ENCODE measurements around the gene H1-8.

The H1-8 gene

DNA sequence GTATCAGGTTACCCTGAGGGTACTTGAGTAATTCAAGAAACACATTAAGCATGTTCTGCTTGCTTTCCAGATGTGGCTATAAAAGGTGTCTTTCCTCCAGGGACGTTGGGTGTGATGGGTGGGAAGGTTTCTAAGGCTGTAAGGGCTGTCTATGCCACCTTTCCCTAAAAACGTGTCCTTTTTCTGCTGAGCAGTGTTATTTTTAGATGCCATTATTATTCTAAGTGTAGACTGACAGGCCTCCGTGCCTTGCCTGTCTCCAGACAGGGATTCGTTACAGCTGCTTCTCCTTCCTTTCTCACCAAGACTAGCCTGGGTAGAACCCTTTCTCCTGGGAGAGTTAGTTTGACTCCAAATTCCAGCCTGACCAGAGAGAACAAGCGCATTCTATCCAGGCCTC, 41.3 kb upstream of the H1-8 start:
- TF ChIP-seq MAX (IDR thresholded peaks at IDR 0.05) (no peak), RAD21 (IDR thresholded peaks at IDR 0.05; ENCODE audit: low read depth) (no peak), NFIC (IDR thresholded peaks at IDR 0.05) (no peak), TEAD4 (IDR thresholded peaks at IDR 0.05) (no peak)
- TF ChIP-seq, protein P1, sequence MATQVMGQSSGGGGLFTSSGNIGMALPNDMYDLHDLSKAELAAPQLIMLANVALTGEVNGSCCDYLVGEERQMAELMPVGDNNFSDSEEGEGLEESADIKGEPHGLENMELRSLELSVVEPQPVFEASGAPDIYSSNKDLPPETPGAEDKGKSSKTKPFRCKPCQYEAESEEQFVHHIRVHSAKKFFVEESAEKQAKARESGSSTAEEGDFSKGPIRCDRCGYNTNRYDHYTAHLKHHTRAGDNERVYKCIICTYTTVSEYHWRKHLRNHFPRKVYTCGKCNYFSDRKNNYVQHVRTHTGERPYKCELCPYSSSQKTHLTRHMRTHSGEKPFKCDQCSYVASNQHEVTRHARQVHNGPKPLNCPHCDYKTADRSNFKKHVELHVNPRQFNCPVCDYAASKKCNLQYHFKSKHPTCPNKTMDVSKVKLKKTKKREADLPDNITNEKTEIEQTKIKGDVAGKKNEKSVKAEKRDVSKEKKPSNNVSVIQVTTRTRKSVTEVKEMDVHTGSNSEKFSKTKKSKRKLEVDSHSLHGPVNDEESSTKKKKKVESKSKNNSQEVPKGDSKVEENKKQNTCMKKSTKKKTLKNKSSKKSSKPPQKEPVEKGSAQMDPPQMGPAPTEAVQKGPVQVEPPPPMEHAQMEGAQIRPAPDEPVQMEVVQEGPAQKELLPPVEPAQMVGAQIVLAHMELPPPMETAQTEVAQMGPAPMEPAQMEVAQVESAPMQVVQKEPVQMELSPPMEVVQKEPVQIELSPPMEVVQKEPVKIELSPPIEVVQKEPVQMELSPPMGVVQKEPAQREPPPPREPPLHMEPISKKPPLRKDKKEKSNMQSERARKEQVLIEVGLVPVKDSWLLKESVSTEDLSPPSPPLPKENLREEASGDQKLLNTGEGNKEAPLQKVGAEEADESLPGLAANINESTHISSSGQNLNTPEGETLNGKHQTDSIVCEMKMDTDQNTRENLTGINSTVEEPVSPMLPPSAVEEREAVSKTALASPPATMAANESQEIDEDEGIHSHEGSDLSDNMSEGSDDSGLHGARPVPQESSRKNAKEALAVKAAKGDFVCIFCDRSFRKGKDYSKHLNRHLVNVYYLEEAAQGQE (IDR thresholded peaks at IDR 0.05; ENCODE audit: low read depth): no peak

DNA sequence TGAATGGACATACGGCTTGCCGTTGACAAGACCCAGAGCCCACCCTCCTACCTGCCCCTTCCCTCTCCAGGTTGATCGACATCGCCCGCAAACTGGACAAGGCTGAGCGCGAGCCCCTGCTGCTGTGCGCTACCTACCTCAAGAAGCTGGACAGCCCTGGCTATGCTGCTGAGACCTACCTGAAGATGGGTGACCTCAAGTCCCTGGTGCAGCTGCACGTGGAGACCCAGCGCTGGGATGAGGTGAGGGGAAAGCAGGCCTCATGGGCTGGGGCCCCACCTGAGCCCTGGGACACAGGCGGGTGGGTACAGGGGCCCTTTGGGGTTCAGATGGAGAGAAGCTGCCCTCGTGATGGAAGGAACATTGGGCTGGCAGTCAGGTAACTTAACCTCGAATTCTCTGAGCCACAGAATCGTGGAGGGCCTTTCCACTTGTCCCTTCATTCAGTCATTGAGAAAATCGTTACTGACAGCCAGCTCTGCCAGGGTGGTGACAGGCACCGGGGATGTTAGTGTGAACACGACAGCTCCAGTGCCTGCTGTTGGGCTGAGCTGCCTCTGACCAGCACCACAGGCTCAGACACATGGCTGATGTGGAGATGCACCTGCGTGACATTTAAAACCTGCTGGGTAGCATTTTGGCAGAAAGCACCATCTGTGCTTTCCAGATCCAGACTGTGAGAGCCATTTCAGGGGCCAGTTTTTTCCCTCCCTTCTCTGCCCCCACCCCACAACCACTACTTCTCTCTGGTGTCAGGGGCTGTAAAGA, 40.1 kb upstream of the H1-8 start:
- TF ChIP-seq EP300 (IDR thresholded peaks at IDR 0.05; ENCODE audit: borderline replicate concordance) (no peak), YY1 (IDR thresholded peaks at IDR 0.05; ENCODE audit: low read depth) (no peak), ZBTB7A (IDR thresholded peaks at IDR 0.05; ENCODE audit: low read depth) (no peak), EGR1 (IDR thresholded peaks at IDR 0.05) (no peak), RAD21 (IDR thresholded peaks at IDR 0.05; ENCODE audit: low read depth) (no peak), MAX (IDR thresholded peaks at IDR 0.05) (no peak), CREB1 (IDR thresholded peaks at IDR 0.05; ENCODE audit: low read depth) (no peak), USF1 (IDR thresholded peaks at IDR 0.05) (no peak), TEAD4 (IDR thresholded peaks at IDR 0.05) (no peak), CEBPB (IDR thresholded peaks at IDR 0.05) (no peak), NFIC (IDR thresholded peaks at IDR 0.05) (no peak), TAF1 (IDR thresholded peaks at IDR 0.05; ENCODE audit: low read depth) (no peak)

DNA sequence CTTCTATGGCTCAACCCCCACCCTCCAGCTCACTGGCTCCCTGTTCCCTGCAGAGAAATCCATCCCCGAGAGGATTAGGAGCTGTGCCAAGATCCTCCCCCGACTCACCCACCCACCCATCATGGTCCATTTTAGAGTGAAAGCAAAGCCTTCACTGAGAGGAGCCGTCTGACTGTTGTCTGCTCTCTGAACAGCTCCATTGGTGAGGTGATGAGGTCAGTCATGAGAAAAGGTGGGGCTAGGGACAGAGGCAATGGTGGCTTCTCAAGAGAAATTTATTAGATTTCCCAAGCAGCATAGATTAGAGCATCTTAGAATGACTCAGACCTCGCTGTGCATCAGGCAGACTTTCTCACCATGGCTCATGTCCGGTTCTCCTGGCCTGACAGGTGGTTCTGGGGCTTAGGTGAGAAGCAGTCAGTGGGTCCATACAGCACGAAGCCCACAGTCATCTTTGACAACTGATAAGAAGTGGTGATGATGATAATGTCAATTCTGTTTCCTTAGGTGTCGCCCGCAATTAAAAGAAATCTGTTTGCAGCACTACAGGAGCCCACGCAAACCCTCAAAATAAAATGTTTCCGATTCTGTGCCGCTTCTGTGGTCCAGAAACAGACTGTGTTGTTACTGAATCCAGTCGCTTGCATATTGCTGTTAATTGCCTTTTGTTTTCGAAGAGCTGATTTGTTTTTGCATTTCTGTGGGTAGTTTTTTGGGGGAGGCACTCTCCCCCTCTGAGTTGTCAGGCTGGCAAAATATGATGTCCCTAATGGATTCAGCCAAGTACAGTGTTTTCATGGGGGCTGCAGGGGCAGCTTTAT, 39.3 kb upstream of the H1-8 start:
- no peak for TF ChIP-seq MAX (IDR thresholded peaks at IDR 0.05)

DNA sequence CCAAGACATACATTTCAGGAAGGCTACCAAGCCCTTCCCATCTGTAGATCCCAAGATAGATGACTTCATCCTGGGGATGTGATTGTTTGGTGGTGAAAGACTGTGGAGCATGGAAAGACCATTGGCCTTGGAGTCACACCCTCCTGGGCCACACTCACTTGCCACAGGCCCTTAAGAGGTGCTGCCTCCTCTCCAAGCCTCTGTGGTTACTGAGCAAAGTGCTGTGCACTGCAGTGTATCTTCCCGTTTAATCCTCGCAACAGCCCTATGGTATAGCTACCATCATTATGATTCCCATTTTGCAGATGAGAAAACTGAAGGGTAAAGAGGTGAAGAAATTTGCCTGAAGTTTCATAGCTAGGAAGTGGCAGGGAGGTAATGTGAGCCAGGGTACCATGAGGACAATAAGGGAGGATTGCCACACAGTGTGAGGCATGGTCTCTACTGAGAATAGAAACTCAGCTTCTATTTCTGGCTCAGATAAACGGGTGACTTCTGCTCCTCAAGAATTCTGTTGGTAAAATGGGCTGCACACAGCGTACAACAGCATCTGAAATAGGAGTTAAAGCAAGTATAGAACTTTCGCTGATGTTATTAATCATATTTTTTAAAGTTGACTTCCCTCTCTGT, 38.4 kb upstream of the H1-8 start:
- TF ChIP-seq TCF12 (IDR thresholded peaks at IDR 0.05; ENCODE audit: low read depth): no peak
- TF ChIP-seq NFIC (IDR thresholded peaks at IDR 0.05): no peak
- no peak for TF ChIP-seq EGR1 (IDR thresholded peaks at IDR 0.05)
- TF ChIP-seq EP300 (IDR thresholded peaks at IDR 0.05; ENCODE audit: borderline replicate concordance): no peak
- TF ChIP-seq TAF1 (IDR thresholded peaks at IDR 0.05; ENCODE audit: low read depth): no peak
- TF ChIP-seq CEBPB (IDR thresholded peaks at IDR 0.05): no peak
- no peak for TF ChIP-seq MAX (IDR thresholded peaks at IDR 0.05)
- no peak for TF ChIP-seq FOXM1 (IDR thresholded peaks at IDR 0.05; ENCODE audit: borderline replicate concordance, low read depth)
- no peak for TF ChIP-seq CREB1 (IDR thresholded peaks at IDR 0.05; ENCODE audit: low read depth)
- no peak for TF ChIP-seq RAD21 (IDR thresholded peaks at IDR 0.05; ENCODE audit: low read depth)
- TF ChIP-seq YY1 (IDR thresholded peaks at IDR 0.05; ENCODE audit: low read depth): no peak
- no peak for TF ChIP-seq TEAD4 (IDR thresholded peaks at IDR 0.05)
- TF ChIP-seq, protein P1 (IDR thresholded peaks at IDR 0.05; ENCODE audit: low read depth): no peak
- no peak for TF ChIP-seq USF1 (IDR thresholded peaks at IDR 0.05)
- TF ChIP-seq ZBTB7A (IDR thresholded peaks at IDR 0.05; ENCODE audit: low read depth): no peak

DNA sequence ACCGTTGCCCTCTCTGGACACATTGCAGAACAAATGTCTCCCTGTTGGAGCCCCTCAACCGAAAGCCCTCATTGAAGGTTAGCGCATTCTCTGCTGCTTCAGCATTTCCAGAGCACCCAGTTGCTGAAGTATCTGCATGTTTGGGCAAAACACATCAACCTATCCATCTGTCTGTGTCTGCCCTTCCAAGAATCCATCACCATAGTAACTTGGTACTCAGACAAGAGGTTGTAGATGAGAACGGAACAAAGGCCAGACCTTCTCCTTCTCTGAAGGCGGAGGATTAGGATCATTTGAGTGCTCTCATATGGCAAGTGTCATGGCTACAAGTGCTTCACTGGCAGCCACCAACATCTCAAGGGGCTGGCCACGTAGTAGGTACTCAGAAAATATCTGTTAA, 37.6 kb upstream of the H1-8 start:
- TF ChIP-seq TEAD4 (IDR thresholded peaks at IDR 0.05): no peak
- TF ChIP-seq CREB1 (IDR thresholded peaks at IDR 0.05; ENCODE audit: low read depth): no peak

Measured in Ishikawa (cell line).